ENCODE results near the gene NANS. TPM values are rescaled to one million over a fixed set of nuclear protein-coding genes. Genes with fewer than 3 reads are reported as not detected.
"Not testable (repeated sequence)": the region's sequence is repeated elsewhere in the genome, so short reads cannot be mapped to it uniquely, and the experiment has no call there.

Gene NANS
- total RNA-seq, 2 donors from 2014 or later = 38.1 to 44.9 TPM

GRCh38 chr9:98101868-98102273 is 45.3 kb downstream of the NANS start:
- Mint-ChIP-seq H3K27me3 (no peaks in the 10 kb centered on the region), H3K4me1 (peaks cover 62% of the 10 kb centered on the region), H3K4me3 (peak overlapping the region; percentile 85), H3K27ac (peak overlapping the region; percentile 99), H3K36me3 (ENCODE audit: low read depth) (peaks cover 11% of the 10 kb centered on the region)
- ATAC-seq (peak; percentile 96), DNase-seq (peak; percentile 53 to 75 (median 64))
- H3K9me3 ChIP-seq (ENCODE audit: control insufficient read depth, low read length, poor library complexity, severe bottlenecking) = no peaks in the 10 kb centered on the region

GRCh38 chr9:98104445-98104881 is 47.9 kb downstream of the NANS start:
- no peaks in the 10 kb centered on the region for H3K27me3 Mint-ChIP-seq
- DNase-seq (no peak), ATAC-seq (no peak)
- H3K4me3 Mint-ChIP-seq = peak overlapping the region; percentile 68
- H3K4me1 Mint-ChIP-seq = peaks cover 64% of the 10 kb centered on the region
- peaks cover 4% of the 10 kb centered on the region for H3K36me3 Mint-ChIP-seq (ENCODE audit: low read depth)
- peak overlapping the region; percentile 99 for H3K27ac Mint-ChIP-seq
- no peaks in the 10 kb centered on the region for H3K9me3 ChIP-seq (ENCODE audit: control insufficient read depth, low read length, poor library complexity, severe bottlenecking)

GRCh38 chr9:98105006-98105405 is 48.5 kb downstream of the NANS start:
- Mint-ChIP-seq H3K27me3 (no peaks in the 10 kb centered on the region), H3K36me3 (ENCODE audit: low read depth) (peaks cover 4% of the 10 kb centered on the region), H3K4me3 (no peak overlapping the region), H3K4me1 (peaks cover 64% of the 10 kb centered on the region), H3K27ac (peak overlapping the region; percentile 99)
- DNase-seq = no peak
- H3K9me3 ChIP-seq (ENCODE audit: control insufficient read depth, low read length, poor library complexity, severe bottlenecking) = no peaks in the 10 kb centered on the region
- ATAC-seq = no peak

- no peaks in the 10 kb centered on the region for H3K9me3 ChIP-seq (ENCODE audit: control insufficient read depth, low read length, poor library complexity, severe bottlenecking)
- ATAC-seq (peak; percentile 66), DNase-seq (no peak)
- Mint-ChIP-seq H3K36me3 (ENCODE audit: low read depth) (peaks cover 6% of the 10 kb centered on the region), H3K27me3 (no peaks in the 10 kb centered on the region), H3K27ac (peak overlapping the region; percentile 99), H3K4me1 (peaks cover 53% of the 10 kb centered on the region), H3K4me3 (peak overlapping the region; percentile 21)
Observed at GRCh38 chr9:98107926-98108325, 51.4 kb downstream of the NANS start.

GRCh38 chr9:98108531-98109031 is 52.0 kb downstream of the NANS start:
- DNase-seq (no peak), ATAC-seq (peak; percentile 84)
- H3K9me3 ChIP-seq (ENCODE audit: control insufficient read depth, low read length, poor library complexity, severe bottlenecking) = no peaks in the 10 kb centered on the region
- no peaks in the 10 kb centered on the region for H3K27me3 Mint-ChIP-seq
- peak overlapping the region; percentile 50 for H3K4me3 Mint-ChIP-seq
- H3K4me1 Mint-ChIP-seq = peaks cover 50% of the 10 kb centered on the region
- peak overlapping the region; percentile 99 for H3K27ac Mint-ChIP-seq
- peaks cover 6% of the 10 kb centered on the region for H3K36me3 Mint-ChIP-seq (ENCODE audit: low read depth)

GRCh38 chr9:98109052-98109451 is 52.5 kb downstream of the NANS start:
- Mint-ChIP-seq H3K4me3 (no peak overlapping the region), H3K27me3 (no peaks in the 10 kb centered on the region), H3K4me1 (peaks cover 46% of the 10 kb centered on the region), H3K27ac (peak overlapping the region; percentile 99), H3K36me3 (ENCODE audit: low read depth) (peaks cover 6% of the 10 kb centered on the region)
- H3K9me3 ChIP-seq (ENCODE audit: control insufficient read depth, low read length, poor library complexity, severe bottlenecking) = no peaks in the 10 kb centered on the region
- ATAC-seq = no peak
- no peak for DNase-seq

GRCh38 chr9:98117097-98117496 is 60.6 kb downstream of the NANS start:
- ATAC-seq; H3K4me3 Mint-ChIP-seq; H3K36me3 Mint-ChIP-seq (ENCODE audit: low read depth); DNase-seq; H3K27me3 Mint-ChIP-seq; H3K9me3 ChIP-seq (ENCODE audit: control insufficient read depth, low read length, poor library complexity, severe bottlenecking): not testable (repeated sequence)
- peaks cover 38% of the 10 kb centered on the region for H3K4me1 Mint-ChIP-seq
- H3K27ac Mint-ChIP-seq = peak overlapping the region; percentile 97

GRCh38 chr9:98117984-98118639 is 61.6 kb downstream of the NANS start:
- Mint-ChIP-seq H3K4me3 (peak overlapping the region; percentile 97), H3K36me3 (ENCODE audit: low read depth) (peaks cover 2% of the 10 kb centered on the region), H3K27me3 (no peaks in the 10 kb centered on the region), H3K27ac (peak overlapping the region; percentile 97), H3K4me1 (peaks cover 35% of the 10 kb centered on the region)
- DNase-seq (peak in 1 of 3 donors; percentile 26), ATAC-seq (peak; percentile 86)
- no peaks in the 10 kb centered on the region for H3K9me3 ChIP-seq (ENCODE audit: control insufficient read depth, low read length, poor library complexity, severe bottlenecking)

GRCh38 chr9:98118640-98119601 is 62.4 kb downstream of the NANS start, which contains the start of gene TRIM14:
Gene TRIM14, minus strand, starts transcription at chr9:98119222. Its CDS starts 34 bp downstream, at chr9:98119188.
- Mint-ChIP-seq H3K4me1 (peaks cover 35% of the 10 kb centered on the region), H3K4me3 (peak within 1 kb of the TSS; percentile 97), H3K27ac (peak within 1 kb of the TSS; percentile 97), H3K27me3 (no peaks in the 10 kb centered on the region), H3K36me3 (ENCODE audit: low read depth) (peaks cover 2% of the 10 kb centered on the region)
- ATAC-seq = peak; percentile 58
- H3K9me3 ChIP-seq (ENCODE audit: control insufficient read depth, low read length, poor library complexity, severe bottlenecking) = no peaks in the 10 kb centered on the region
- DNase-seq = peak in 2 of 3 donors; percentile 57 to 59

GRCh38 chr9:98120476-98120875 is 63.9 kb downstream of the NANS start:
- Mint-ChIP-seq H3K4me3 (peak overlapping the region; percentile 97), H3K4me1 (peaks cover 35% of the 10 kb centered on the region), H3K36me3 (ENCODE audit: low read depth) (peaks cover 2% of the 10 kb centered on the region), H3K27ac (peak overlapping the region; percentile 97), H3K27me3 (no peaks in the 10 kb centered on the region)
- no peaks in the 10 kb centered on the region for H3K9me3 ChIP-seq (ENCODE audit: control insufficient read depth, low read length, poor library complexity, severe bottlenecking)
- DNase-seq = no peak
- no peak for ATAC-seq

GRCh38 chr9:98121058-98121457 is 64.5 kb downstream of the NANS start:
- no peaks in the 10 kb centered on the region for H3K27me3 Mint-ChIP-seq
- peaks cover 35% of the 10 kb centered on the region for H3K4me1 Mint-ChIP-seq
- peak overlapping the region; percentile 97 for H3K4me3 Mint-ChIP-seq
- no peaks in the 10 kb centered on the region for H3K9me3 ChIP-seq (ENCODE audit: control insufficient read depth, low read length, poor library complexity, severe bottlenecking)
- ATAC-seq (peak; percentile 15), DNase-seq (no peak)
- peak overlapping the region; percentile 97 for H3K27ac Mint-ChIP-seq
- peaks cover 2% of the 10 kb centered on the region for H3K36me3 Mint-ChIP-seq (ENCODE audit: low read depth)

- H3K27ac Mint-ChIP-seq, H3K4me3 Mint-ChIP-seq, DNase-seq: not testable (repeated sequence)
Observed at GRCh38 chr9:98124091-98124490, 67.6 kb downstream of the NANS start.

More at GRCh38 chr9:98124091-98124490, 67.6 kb downstream of the NANS start:
- ATAC-seq; H3K9me3 ChIP-seq (ENCODE audit: control insufficient read depth, low read length, poor library complexity, severe bottlenecking); H3K27me3 Mint-ChIP-seq; H3K36me3 Mint-ChIP-seq (ENCODE audit: low read depth): not testable (repeated sequence)
- H3K4me1 Mint-ChIP-seq = peaks cover 23% of the 10 kb centered on the region
